ENCODE data around the gene ARHGAP26. TPM values are rescaled to one million over a fixed set of nuclear protein-coding genes. Genes with fewer than 3 reads are reported as not detected.

Gene ARHGAP26
- total RNA-seq, 1 experiment from 2014 or later, result 34.5 TPM

- no peak for TF ChIP-seq POLR2A (IDR thresholded peaks at IDR 0.05; ENCODE audit: borderline replicate concordance, extremely low read depth, insufficient read depth, insufficient read length)
- no peak for TF ChIP-seq MAX (IDR thresholded peaks at IDR 0.05)
- no peak for TF ChIP-seq POLR2AphosphoS5 (IDR thresholded peaks at IDR 0.05; ENCODE audit: low read depth, low read length)
- TF ChIP-seq EZH2 (IDR thresholded peaks at IDR 0.05), result no peak
- TF ChIP-seq ATF3 (IDR thresholded peaks at IDR 0.05), result no peak
These were observed 459.9 kb downstream of the ARHGAP26 start (continued) for GRCh38 chr5:143229896-143230675.

- CTCF ChIA-PET, result no interaction called here
- TF ChIP-seq EZH2phosphoT487 (IDR thresholded peaks at IDR 0.05; ENCODE audit: borderline replicate concordance) (no peak), RAD21 (IDR thresholded peaks at IDR 0.05; ENCODE audit: low read depth) (no peak), CEBPB (IDR thresholded peaks at IDR 0.05; ENCODE audit: low read depth) (no peak), CTCF (IDR thresholded peaks at IDR 0.05 in 2 of 3, conservative IDR thresholded peaks at IDR 0.05 in 1 of 3; ENCODE audit: borderline replicate concordance in 1 of 3, insufficient read depth in 1 of 3, low read depth in 2 of 3, low read length in 2 of 3) (no peak), POLR2A (IDR thresholded peaks at IDR 0.05; ENCODE audit: borderline replicate concordance, extremely low read depth, insufficient read depth, insufficient read length) (no peak), ZNF274 (IDR thresholded peaks at IDR 0.05; ENCODE audit: low read depth, low read length) (no peak), TCF7L2 (IDR thresholded peaks at IDR 0.05; ENCODE audit: borderline replicate concordance, extremely low read depth, insufficient read depth, insufficient read length) (no peak), ATF3 (IDR thresholded peaks at IDR 0.05) (no peak), ZBTB33 (IDR thresholded peaks at IDR 0.05; ENCODE audit: extremely low read depth, insufficient replicate concordance, low read length) (no peak), ZFX (IDR thresholded peaks at IDR 0.05) (no peak), EGR1 (IDR thresholded peaks at IDR 0.05; ENCODE audit: low read depth) (no peak), FOSL1 (IDR thresholded peaks at IDR 0.05; ENCODE audit: low read depth) (no peak), SIN3A (IDR thresholded peaks at IDR 0.05; ENCODE audit: low read depth) (no peak)
These were observed 460.5 kb downstream of the ARHGAP26 start for GRCh38 chr5:143230676-143230996.

More at GRCh38 chr5:143230676-143230996, 460.5 kb downstream of the ARHGAP26 start:
- H3K79me2 ChIP-seq (ENCODE audit: insufficient read depth, low read length), result no peaks in the 10 kb centered on the region
- H3K4me1 ChIP-seq (ENCODE audit: control insufficient read depth in 1 of 2, insufficient read depth in 2 of 2, low read length in 2 of 2), result peaks cover 0 to 16% of the 10 kb centered on the region in 2 experiments; a peak in 1 of 4 replicates
- no peak overlapping the region for H3K9ac ChIP-seq (ENCODE audit: low read length)
- H3K4me3 ChIP-seq (replicated peaks in 1 of 2; ENCODE audit: low read depth in 1 of 2, low read length in 2 of 2), result no peak overlapping the region
- ChIA-PET RAD21 (ENCODE audit: low non-redundant PET in 1 of 2, low total read pairs in 2 of 2, uncharacterized antibody in 2 of 2, unreplicated experiment in 2 of 2) (no interaction called here), POLR2A (no interaction called here)
- no peaks in the 10 kb centered on the region for H3K9me3 ChIP-seq (ENCODE audit: control insufficient read depth in 1 of 2, insufficient read depth in 1 of 2, low read depth in 1 of 2, low read length in 2 of 2)
- no TSS peak for BruUV-seq (replicated peaks)
- no peak for DNase-seq (ENCODE audit: low read depth, low spot score)
- no peaks in the 10 kb centered on the region for H4K20me1 ChIP-seq (ENCODE audit: insufficient read depth)
- intact Hi-C loops (cut with micrococcal nuclease), result no loop called here
- no peaks in the 10 kb centered on the region for H3K27me3 ChIP-seq (ENCODE audit: insufficient read depth, low read length)
- no peak overlapping the region for H3K4me2 ChIP-seq (ENCODE audit: low read length)
- no peaks in the 10 kb centered on the region for H3K9me2 ChIP-seq (ENCODE audit: insufficient read depth)
- no peak overlapping the region for H3K27ac ChIP-seq (ENCODE audit: low read depth, low read length)
- H3K36me3 ChIP-seq (ENCODE audit: control insufficient read depth in 1 of 2, insufficient read depth in 2 of 2, low read length in 2 of 2), result no peaks in the 10 kb centered on the region
- ATAC-seq, result no peak
- H2AFZ ChIP-seq (ENCODE audit: low read depth, low read length, poor library complexity, severe bottlenecking), result no peak overlapping the region
